Measurements from ENCODE around the gene APBB1IP.
"Not testable (repeated sequence)": the region's sequence is repeated elsewhere in the genome, so short reads cannot be mapped to it uniquely, and the experiment has no call there.

DNA sequence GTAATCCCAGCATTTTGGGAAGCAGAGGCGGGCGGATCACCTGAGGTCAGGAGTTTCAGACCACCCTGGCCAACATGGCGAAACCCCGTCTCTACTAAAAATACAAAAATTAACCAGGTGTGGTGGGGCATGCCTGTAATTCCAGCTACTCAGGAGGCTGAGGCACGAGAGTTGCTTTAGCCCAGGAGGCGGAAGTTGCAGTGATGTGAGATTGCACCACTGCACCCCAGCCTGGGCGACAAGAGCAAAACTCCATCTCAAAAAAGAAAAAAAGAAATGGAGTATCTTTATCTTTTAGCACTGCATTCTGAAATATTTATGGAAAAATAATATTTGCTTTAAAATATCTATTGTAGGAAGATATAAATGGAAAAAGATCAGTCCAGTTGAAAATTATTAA, 52.2 kb downstream of the APBB1IP start:
- TF ChIP-seq, protein P1, sequence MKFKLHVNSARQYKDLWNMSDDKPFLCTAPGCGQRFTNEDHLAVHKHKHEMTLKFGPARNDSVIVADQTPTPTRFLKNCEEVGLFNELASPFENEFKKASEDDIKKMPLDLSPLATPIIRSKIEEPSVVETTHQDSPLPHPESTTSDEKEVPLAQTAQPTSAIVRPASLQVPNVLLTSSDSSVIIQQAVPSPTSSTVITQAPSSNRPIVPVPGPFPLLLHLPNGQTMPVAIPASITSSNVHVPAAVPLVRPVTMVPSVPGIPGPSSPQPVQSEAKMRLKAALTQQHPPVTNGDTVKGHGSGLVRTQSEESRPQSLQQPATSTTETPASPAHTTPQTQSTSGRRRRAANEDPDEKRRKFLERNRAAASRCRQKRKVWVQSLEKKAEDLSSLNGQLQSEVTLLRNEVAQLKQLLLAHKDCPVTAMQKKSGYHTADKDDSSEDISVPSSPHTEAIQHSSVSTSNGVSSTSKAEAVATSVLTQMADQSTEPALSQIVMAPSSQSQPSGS (CRISPR knock-in tag; IDR thresholded peaks at IDR 0.05), result not testable (repeated sequence)
- not testable (repeated sequence) for TF ChIP-seq POLR2AphosphoS5 (IDR thresholded peaks at IDR 0.05; ENCODE audit: control insufficient read depth, insufficient read depth, low read depth, low read length); POLR2A (conservative IDR thresholded peaks at IDR 0.05); SMAD1 (IDR thresholded peaks at IDR 0.05; ENCODE audit: low read depth, low read length, partially characterized antibody); PHF8 (IDR thresholded peaks at IDR 0.05; ENCODE audit: borderline replicate concordance, low read length); NFRKB (IDR thresholded peaks at IDR 0.05; ENCODE audit: low read depth); ZNF232 (CRISPR knock-in tag; IDR thresholded peaks at IDR 0.05)
- TF ChIP-seq, protein P2, sequence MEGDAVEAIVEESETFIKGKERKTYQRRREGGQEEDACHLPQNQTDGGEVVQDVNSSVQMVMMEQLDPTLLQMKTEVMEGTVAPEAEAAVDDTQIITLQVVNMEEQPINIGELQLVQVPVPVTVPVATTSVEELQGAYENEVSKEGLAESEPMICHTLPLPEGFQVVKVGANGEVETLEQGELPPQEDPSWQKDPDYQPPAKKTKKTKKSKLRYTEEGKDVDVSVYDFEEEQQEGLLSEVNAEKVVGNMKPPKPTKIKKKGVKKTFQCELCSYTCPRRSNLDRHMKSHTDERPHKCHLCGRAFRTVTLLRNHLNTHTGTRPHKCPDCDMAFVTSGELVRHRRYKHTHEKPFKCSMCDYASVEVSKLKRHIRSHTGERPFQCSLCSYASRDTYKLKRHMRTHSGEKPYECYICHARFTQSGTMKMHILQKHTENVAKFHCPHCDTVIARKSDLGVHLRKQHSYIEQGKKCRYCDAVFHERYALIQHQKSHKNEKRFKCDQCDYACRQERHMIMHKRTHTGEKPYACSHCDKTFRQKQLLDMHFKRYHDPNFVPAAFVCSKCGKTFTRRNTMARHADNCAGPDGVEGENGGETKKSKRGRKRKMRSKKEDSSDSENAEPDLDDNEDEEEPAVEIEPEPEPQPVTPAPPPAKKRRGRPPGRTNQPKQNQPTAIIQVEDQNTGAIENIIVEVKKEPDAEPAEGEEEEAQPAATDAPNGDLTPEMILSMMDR (IDR thresholded peaks at IDR 0.05 in 2 of 3, conservative IDR thresholded peaks at IDR 0.05 in 1 of 3; ENCODE audit: insufficient read depth in 2 of 3, low read depth in 1 of 3, low read length in 3 of 3), result not testable (repeated sequence)

Data from K562 (cell line).